Embryonic facial prominence (tissue), 1 donor: ENCODE measurements around the gene DCUN1D2.
"Not testable (repeated sequence)": the region's sequence is repeated elsewhere in the genome, so short reads cannot be mapped to it uniquely, and the experiment has no call there.

Experiments used
- DNase-seq: peaks from one replicate; pipeline ENCODE4 v3.0.0-alpha.2; 2016; ENCODE audit errors: extremely low spot score

DCUN1D2 gene

GRCh38 chr13:113489549-113490495, 689 bp downstream of the DCUN1D2 start:
- DNase-seq = no peak

- DNase-seq = no peak
Measured at GRCh38 chr13:113489171-113489548, 1.4 kb downstream of the DCUN1D2 start.

GRCh38 chr13:113488283-113488682, 2.2 kb downstream of the DCUN1D2 start:
- DNase-seq = no peak

- no peak for DNase-seq
Measured at GRCh38 chr13:113486698-113487097, 3.8 kb downstream of the DCUN1D2 start.

GRCh38 chr13:113485545-113485944, 5.0 kb downstream of the DCUN1D2 start:
- DNase-seq = no peak

GRCh38 chr13:113483504-113484293, 6.8 kb downstream of the DCUN1D2 start:
- DNase-seq = no peak

- DNase-seq = no peak
Measured at GRCh38 chr13:113483081-113483480, 7.4 kb downstream of the DCUN1D2 start.

GRCh38 chr13:113479179-113479578, 11.3 kb downstream of the DCUN1D2 start:
- DNase-seq = no peak

- DNase-seq = no peak
Measured at GRCh38 chr13:113477724-113478123, 12.8 kb downstream of the DCUN1D2 start.

GRCh38 chr13:113476811-113477210, 13.7 kb downstream of the DCUN1D2 start:
- DNase-seq = no peak

- no peak for DNase-seq
Measured at GRCh38 chr13:113475911-113476310, 14.6 kb downstream of the DCUN1D2 start.

GRCh38 chr13:113475280-113475679, 15.2 kb downstream of the DCUN1D2 start:
- DNase-seq = no peak

GRCh38 chr13:113474179-113474578, 16.3 kb downstream of the DCUN1D2 start:
- DNase-seq = no peak

GRCh38 chr13:113472355-113473025, 18.0 kb downstream of the DCUN1D2 start:
- DNase-seq = no peak

GRCh38 chr13:113471844-113472243, 18.7 kb downstream of the DCUN1D2 start:
- no peak for DNase-seq

- not testable (repeated sequence) for DNase-seq
Measured at GRCh38 chr13:113470635-113471163, 19.8 kb downstream of the DCUN1D2 start.

GRCh38 chr13:113470073-113470472, 20.4 kb downstream of the DCUN1D2 start:
- no peak for DNase-seq

- no peak for DNase-seq
Measured at GRCh38 chr13:113469582-113469981, 20.9 kb downstream of the DCUN1D2 start.

GRCh38 chr13:113468472-113469201, 21.9 kb downstream of the DCUN1D2 start:
- no peak for DNase-seq

- DNase-seq = no peak
Measured at GRCh38 chr13:113468029-113468428, 22.5 kb downstream of the DCUN1D2 start.

GRCh38 chr13:113466383-113466782, 24.1 kb downstream of the DCUN1D2 start:
- no peak for DNase-seq
